Thyroid gland (tissue), 4 donors: Measurements from ENCODE around the gene KHNYN. TPM values are rescaled to one million over a fixed set of nuclear protein-coding genes. Genes with fewer than 3 reads are reported as not detected.
A peak's percentile ranks its signal among the peaks of the same experiment; 100 is the strongest.

Experiments used
- DNase-seq, 2 donors: peaks; one replicate each; pipeline ENCODE4 v3.0.0-alpha.2; 2019
- H3K27ac ChIP-seq, 3 donors: fragments of 200-600 bp; sonication (generic); 1 replicate in 2 of 3; 2 replicates in 1 of 3; pipeline ENCODE4 v1.5.1; 2016 to 2019; ENCODE audit warnings: mild to moderate bottlenecking in 1 of 3, moderate library complexity in 1 of 3
- H3K27me3 ChIP-seq: fragments of 200-600 bp; sonication (generic); one replicate; pipeline ENCODE4 v1.5.1; 2019
- H3K36me3 ChIP-seq, 2 donors: fragments of 200-600 bp; sonication (generic); one replicate each; pipeline ENCODE4 v1.5.1; 2016 to 2019
- H3K4me1 ChIP-seq, 2 donors: fragments of 200-600 bp; sonication (generic); one replicate each; pipeline ENCODE4 v1.5.1; 2017 to 2019
- H3K4me3 ChIP-seq, 3 donors: fragments of 200-600 bp; sonication (generic); replicated peaks in 1 of 3; 1 replicate in 2 of 3; 2 replicates in 1 of 3; pipeline ENCODE4 v1.5.1; 2016; ENCODE audit warnings: mild to moderate bottlenecking in 1 of 3
- H3K9me3 ChIP-seq: fragments of 200-600 bp; sonication (generic); one replicate; pipeline ENCODE4 v1.5.1; 2017
- CTCF ChIP-seq, 6 experiments: fragments of 200-600 bp in 3 of 6; fragments of 450-650 bp in 3 of 6; sonication (generic) in 3 of 6; IDR thresholded peaks; one replicate each; pipeline ENCODE4 v1.5.1; 2016 to 2019; ENCODE audit warnings: antibody characterized with exemption in 6 of 6, mild to moderate bottlenecking in 2 of 6, inconsistent platforms in 1 of 6, moderate library complexity in 1 of 6
- POLR2A ChIP-seq, 2 donors: fragments of 450-650 bp; IDR thresholded peaks; one replicate each; pipeline ENCODE4 v1.6.1; 2017; ENCODE audit warnings: antibody characterized with exemption in 2 of 2, mild to moderate bottlenecking in 2 of 2, moderate library complexity in 1 of 2
- WGBS, 2 donors: methylation state at CpG; one replicate each; pipeline ENCODE4 v1.1.5; 2017; 5-methylcytosine and 5-hydroxymethylcytosine counted together
- intact Hi-C: fragments of 100-400 bp; cut with DNase I; formaldehyde crosslinking; loops from one replicate; pipeline ENCODE4 v1.15.1; 2023
- total RNA-seq, 4 donors: library from RNA; depleted of rRNA; stranded (reverse); fragments of >200 nt; gene quantifications; one replicate each; pipeline ENCODE4 v1.2.3, GENCODE V29; 2016

The KHNYN gene
- total RNA-seq, 4 donors from 2014 or later = 46.9 to 75.0 (median 48.3) TPM

- H3K36me3 ChIP-seq = no peaks in the 10 kb centered on the region
- TF ChIP-seq CTCF (IDR thresholded peaks at IDR 0.05) = no peak
- no peak for TF ChIP-seq POLR2A (IDR thresholded peaks at IDR 0.05)
- peaks cover 34 to 50% of the 10 kb centered on the region in 2 donors for H3K4me1 ChIP-seq
- intact Hi-C loops = no loop called here
- 14 to 19% methylated on average over 7 of the region's 7 CpGs for WGBS, 2 donors
- no peaks in the 10 kb centered on the region for H3K27me3 ChIP-seq
- peak in 1 of 2 donors; percentile 34 for DNase-seq
- H3K9me3 ChIP-seq = no peaks in the 10 kb centered on the region
- H3K4me3 ChIP-seq = peak overlapping the region in 1 of 3 donors; percentile 60
- H3K27ac ChIP-seq = peak overlapping the region; percentile 42 to 83 (median 77)
Measured at GRCh38 chr14:24398293-24398652, 31.5 kb upstream of the KHNYN start.

GRCh38 chr14:24398653-24399446, 30.9 kb upstream of the KHNYN start, which contains the start of gene NYNRIN:
Gene NYNRIN, plus strand, starts transcription at chr14:24399003. Its CDS starts 244 bp downstream, at chr14:24399247.
- Histone ChIP-seq H3K4me1 (peaks cover 34 to 56% of the 10 kb centered on the region in 2 donors), H3K36me3 (no peaks in the 10 kb centered on the region), H3K27me3 (no peaks in the 10 kb centered on the region), H3K9me3 (no peaks in the 10 kb centered on the region), H3K4me3 (peak within 1 kb of the TSS; percentile 45 to 65 (median 60)), H3K27ac (peak within 1 kb of the TSS; percentile 42 to 83 (median 77))
- 11 to 28% methylated on average over 4 to 7 of the region's 57 CpGs for WGBS, 2 donors
- DNase-seq = peak; percentile 53 to 59
- intact Hi-C loops = no loop called here
- TF ChIP-seq POLR2A (IDR thresholded peaks at IDR 0.05) (peak in 1 of 2 donors; percentile 36), CTCF (IDR thresholded peaks at IDR 0.05) (no peak)

- DNase-seq = peak in 1 of 2 donors; percentile 24
- TF ChIP-seq POLR2A (IDR thresholded peaks at IDR 0.05) (no peak), CTCF (IDR thresholded peaks at IDR 0.05) (no peak)
- H3K27ac ChIP-seq = peak overlapping the region in 2 of 3 donors; percentile 77 to 83
- no peaks in the 10 kb centered on the region for H3K27me3 ChIP-seq
- H3K4me3 ChIP-seq = peak overlapping the region; percentile 45 to 65 (median 60)
- intact Hi-C loops = no loop called here
- H3K4me1 ChIP-seq = peaks cover 34 to 62% of the 10 kb centered on the region in 2 donors
- 14 to 15% methylated on average over 8 of the region's 8 CpGs for WGBS, 2 donors
- no peaks in the 10 kb centered on the region for H3K36me3 ChIP-seq
- no peaks in the 10 kb centered on the region for H3K9me3 ChIP-seq
Measured at GRCh38 chr14:24399447-24399822, 30.3 kb upstream of the KHNYN start.

- peak overlapping the region in 2 of 3 donors; percentile 77 to 83 for H3K27ac ChIP-seq
- 48 to 50% methylated on average over 4 of the region's 4 CpGs for WGBS, 2 donors
- H3K27me3 ChIP-seq = no peaks in the 10 kb centered on the region
- TF ChIP-seq POLR2A (IDR thresholded peaks at IDR 0.05) = no peak
- no peak for TF ChIP-seq CTCF (IDR thresholded peaks at IDR 0.05)
- intact Hi-C loops = no loop called here
- no peaks in the 10 kb centered on the region for H3K36me3 ChIP-seq
- no peak for DNase-seq
- peaks cover 34 to 65% of the 10 kb centered on the region in 2 donors for H3K4me1 ChIP-seq
- peak overlapping the region in 1 of 3 donors; percentile 60 for H3K4me3 ChIP-seq
- no peaks in the 10 kb centered on the region for H3K9me3 ChIP-seq
Measured at GRCh38 chr14:24399999-24400718, 29.6 kb upstream of the KHNYN start.
